Measurements from ENCODE around the gene MRM2. TPM values are rescaled to one million over a fixed set of nuclear protein-coding genes. Genes with fewer than 3 reads are reported as not detected.

Gene MRM2
- total RNA-seq, 6 experiments from 2014 or later, result 9.5 to 14.6 (median 11.5) TPM

- Histone ChIP-seq H3K4me3 (no peak overlapping the region), H3K4me1 (no peaks in the 10 kb centered on the region), H3K9me3 (no peaks in the 10 kb centered on the region), H3K36me3 (peaks cover 0 to 9% (median 0%) of the 10 kb centered on the region in 4 donors), H3K27ac (no peak overlapping the region), H3K27me3 (no peaks in the 10 kb centered on the region)
- ATAC-seq, result no peak
- DNase-seq, result peak in 2 of 3 donors; percentile 23 to 36
- intact Hi-C loops (cut with DNase I), result loop anchor here (10.0 kb wide), 1 partner anchor 620 kb away; no protein-coding TSS in a partner anchor
- WGBS (ENCODE audit: insufficient coverage, low coverage, low lambda C conversion rate, missing lambda C conversion rate), result 100% methylated on average over 3 of the region's 11 CpGs
- TF ChIP-seq CTCF (IDR thresholded peaks at IDR 0.05) (no peak), POLR2A (IDR thresholded peaks at IDR 0.05) (no peak)
Observed at GRCh38 chr7:2204446-2204845, 37.6 kb downstream of the MRM2 start.

GRCh38 chr7:2203766-2204300, 38.2 kb downstream of the MRM2 start:
- Histone ChIP-seq H3K9me3 (no peaks in the 10 kb centered on the region), H3K4me3 (no peak overlapping the region), H3K4me1 (no peaks in the 10 kb centered on the region), H3K27ac (no peak overlapping the region), H3K36me3 (peaks cover 0 to 9% (median 0%) of the 10 kb centered on the region in 4 donors), H3K27me3 (no peaks in the 10 kb centered on the region)
- peak in 2 of 3 donors; percentile 22 to 31 for DNase-seq
- peak in 3 of 4 donors; percentile 23 to 45 (median 32) for ATAC-seq
- intact Hi-C loops (cut with DNase I), result loop anchor here (10.0 kb wide), 1 partner anchor 619 kb away; no protein-coding TSS in a partner anchor
- WGBS (ENCODE audit: insufficient coverage, low coverage, low lambda C conversion rate, missing lambda C conversion rate), result 62% methylated on average over 9 of the region's 13 CpGs
- TF ChIP-seq POLR2A (IDR thresholded peaks at IDR 0.05) (no peak), CTCF (IDR thresholded peaks at IDR 0.05) (no peak)

GRCh38 chr7:2202901-2203765, 38.9 kb downstream of the MRM2 start:
- ATAC-seq, result no peak
- peaks cover 0 to 9% (median 0%) of the 10 kb centered on the region in 4 donors for H3K36me3 ChIP-seq
- no peak for TF ChIP-seq CTCF (IDR thresholded peaks at IDR 0.05)
- H3K27ac ChIP-seq, result no peak overlapping the region
- H3K4me1 ChIP-seq, result no peaks in the 10 kb centered on the region
- intact Hi-C loops (cut with DNase I), result loop anchor here (10.0 kb wide), 1 partner anchor 618 kb away; no protein-coding TSS in a partner anchor
- WGBS (ENCODE audit: insufficient coverage, low coverage, low lambda C conversion rate, missing lambda C conversion rate), result 88% methylated on average over 1 of the region's 20 CpGs
- H3K9me3 ChIP-seq, result no peaks in the 10 kb centered on the region
- H3K27me3 ChIP-seq, result no peaks in the 10 kb centered on the region
- peak in 2 of 3 donors; percentile 19 to 37 for DNase-seq
- H3K4me3 ChIP-seq, result no peak overlapping the region

GRCh38 chr7:2202361-2202761, 39.6 kb downstream of the MRM2 start:
- DNase-seq (peak in 1 of 3 donors; percentile 28), ATAC-seq (no peak)
- Histone ChIP-seq H3K4me1 (no peaks in the 10 kb centered on the region), H3K9me3 (no peaks in the 10 kb centered on the region), H3K36me3 (peaks cover 0 to 2% (median 0%) of the 10 kb centered on the region in 4 donors), H3K27me3 (no peaks in the 10 kb centered on the region), H3K4me3 (no peak overlapping the region), H3K27ac (no peak overlapping the region)
- WGBS (ENCODE audit: insufficient coverage, low coverage, low lambda C conversion rate, missing lambda C conversion rate), result 100% methylated on average over 1 of the region's 14 CpGs
- no peak for TF ChIP-seq POLR2A (IDR thresholded peaks at IDR 0.05)
- no peak for TF ChIP-seq CTCF (IDR thresholded peaks at IDR 0.05)
- intact Hi-C loops (cut with DNase I), result loop anchor here (10.0 kb wide), 1 partner anchor 618 kb away; no protein-coding TSS in a partner anchor

Data from right lobe of liver (tissue), 6 donors.